Fibroblast of lung (primary cell): ENCODE data around the gene ARID3A.

ENCODE experiments used
- CTCF ChIP-seq, 2 donors: IDR thresholded peaks in 1 of 2; conservative IDR thresholded peaks in 1 of 2; 1 replicate in 1 of 2; 2 replicates in 1 of 2; pipeline ENCODE4 v1.5.1; 2011 to 2012; ENCODE audit warnings: low read length in 2 of 2, control low read depth in 1 of 2, inconsistent platforms in 1 of 2, low read depth in 1 of 2, mild to moderate bottlenecking in 1 of 2
- EZH2 ChIP-seq: IDR thresholded peaks from 2 replicates; pipeline ENCODE4 v1.5.1; 2012; ENCODE audit warnings: low read length, control low read depth, mild to moderate bottlenecking; ENCODE audit errors: missing control alignments

GRCh38 chr19:1010586-1011510 is 85.0 kb downstream of the ARID3A start:
- TF ChIP-seq CTCF (conservative IDR thresholded peaks at IDR 0.05 in 1 of 2, IDR thresholded peaks at IDR 0.05 in 1 of 2; ENCODE audit: low read depth in 1 of 2, low read length in 2 of 2) (no peak), EZH2 (no peak)
